ENCODE data around the gene TDRD9. TPM values are rescaled to one million over a fixed set of nuclear protein-coding genes. Genes with fewer than 3 reads are reported as not detected.

Gene TDRD9, protein sequence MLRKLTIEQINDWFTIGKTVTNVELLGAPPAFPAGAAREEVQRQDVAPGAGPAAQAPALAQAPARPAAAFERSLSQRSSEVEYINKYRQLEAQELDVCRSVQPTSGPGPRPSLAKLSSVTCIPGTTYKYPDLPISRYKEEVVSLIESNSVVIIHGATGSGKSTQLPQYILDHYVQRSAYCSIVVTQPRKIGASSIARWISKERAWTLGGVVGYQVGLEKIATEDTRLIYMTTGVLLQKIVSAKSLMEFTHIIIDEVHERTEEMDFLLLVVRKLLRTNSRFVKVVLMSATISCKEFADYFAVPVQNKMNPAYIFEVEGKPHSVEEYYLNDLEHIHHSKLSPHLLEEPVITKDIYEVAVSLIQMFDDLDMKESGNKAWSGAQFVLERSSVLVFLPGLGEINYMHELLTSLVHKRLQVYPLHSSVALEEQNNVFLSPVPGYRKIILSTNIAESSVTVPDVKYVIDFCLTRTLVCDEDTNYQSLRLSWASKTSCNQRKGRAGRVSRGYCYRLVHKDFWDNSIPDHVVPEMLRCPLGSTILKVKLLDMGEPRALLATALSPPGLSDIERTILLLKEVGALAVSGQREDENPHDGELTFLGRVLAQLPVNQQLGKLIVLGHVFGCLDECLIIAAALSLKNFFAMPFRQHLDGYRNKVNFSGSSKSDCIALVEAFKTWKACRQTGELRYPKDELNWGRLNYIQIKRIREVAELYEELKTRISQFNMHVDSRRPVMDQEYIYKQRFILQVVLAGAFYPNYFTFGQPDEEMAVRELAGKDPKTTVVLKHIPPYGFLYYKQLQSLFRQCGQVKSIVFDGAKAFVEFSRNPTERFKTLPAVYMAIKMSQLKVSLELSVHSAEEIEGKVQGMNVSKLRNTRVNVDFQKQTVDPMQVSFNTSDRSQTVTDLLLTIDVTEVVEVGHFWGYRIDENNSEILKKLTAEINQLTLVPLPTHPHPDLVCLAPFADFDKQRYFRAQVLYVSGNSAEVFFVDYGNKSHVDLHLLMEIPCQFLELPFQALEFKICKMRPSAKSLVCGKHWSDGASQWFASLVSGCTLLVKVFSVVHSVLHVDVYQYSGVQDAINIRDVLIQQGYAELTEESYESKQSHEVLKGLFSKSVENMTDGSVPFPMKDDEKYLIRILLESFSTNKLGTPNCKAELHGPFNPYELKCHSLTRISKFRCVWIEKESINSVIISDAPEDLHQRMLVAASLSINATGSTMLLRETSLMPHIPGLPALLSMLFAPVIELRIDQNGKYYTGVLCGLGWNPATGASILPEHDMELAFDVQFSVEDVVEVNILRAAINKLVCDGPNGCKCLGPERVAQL (N-terminal part only)
- 0.33 and 0.76 TPM in 2 replicates for total RNA-seq

DNA sequence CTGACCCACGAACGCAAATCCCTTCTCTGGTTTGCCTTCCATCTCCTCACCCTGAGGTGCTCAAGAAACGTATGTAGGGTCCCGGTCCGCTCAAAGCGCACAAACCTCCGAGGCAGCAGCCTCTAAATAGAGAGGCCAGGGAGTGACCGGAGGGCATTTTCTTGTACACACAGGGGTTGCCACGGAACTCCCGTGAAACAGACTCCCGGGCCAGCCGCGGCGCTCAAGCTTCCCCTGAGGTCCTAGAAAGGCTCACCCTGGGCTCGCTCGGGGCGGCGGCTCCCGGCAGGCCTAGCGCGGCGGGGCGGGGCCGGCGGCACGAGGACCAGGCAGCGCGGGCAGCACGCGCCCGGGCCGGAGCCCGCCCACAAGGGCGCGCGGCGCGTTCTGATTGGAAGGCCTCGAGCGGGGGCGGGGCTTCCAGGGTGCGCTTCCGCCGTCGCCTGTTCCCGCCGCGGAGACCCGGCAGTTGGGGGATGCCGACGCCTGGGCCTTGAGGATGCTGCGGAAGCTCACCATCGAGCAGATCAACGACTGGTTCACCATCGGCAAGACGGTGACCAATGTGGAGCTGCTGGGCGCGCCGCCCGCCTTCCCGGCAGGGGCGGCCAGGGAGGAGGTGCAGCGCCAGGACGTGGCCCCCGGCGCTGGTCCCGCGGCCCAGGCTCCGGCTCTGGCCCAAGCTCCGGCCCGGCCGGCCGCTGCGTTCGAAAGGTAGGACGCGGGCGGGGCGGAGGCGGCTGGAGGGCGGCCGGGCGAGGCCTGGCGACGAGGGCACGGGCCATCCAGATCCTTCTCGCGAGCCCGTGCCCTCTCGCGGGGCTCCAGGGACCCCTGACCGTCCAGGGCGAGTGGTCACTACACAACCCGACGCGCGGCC lies at the start of gene TDRD9:
TDRD9 (plus strand) TSS at position 446 of the 880 bp plus-strand sequence; CDS start at position 500, 54 bp downstream.

DNA sequence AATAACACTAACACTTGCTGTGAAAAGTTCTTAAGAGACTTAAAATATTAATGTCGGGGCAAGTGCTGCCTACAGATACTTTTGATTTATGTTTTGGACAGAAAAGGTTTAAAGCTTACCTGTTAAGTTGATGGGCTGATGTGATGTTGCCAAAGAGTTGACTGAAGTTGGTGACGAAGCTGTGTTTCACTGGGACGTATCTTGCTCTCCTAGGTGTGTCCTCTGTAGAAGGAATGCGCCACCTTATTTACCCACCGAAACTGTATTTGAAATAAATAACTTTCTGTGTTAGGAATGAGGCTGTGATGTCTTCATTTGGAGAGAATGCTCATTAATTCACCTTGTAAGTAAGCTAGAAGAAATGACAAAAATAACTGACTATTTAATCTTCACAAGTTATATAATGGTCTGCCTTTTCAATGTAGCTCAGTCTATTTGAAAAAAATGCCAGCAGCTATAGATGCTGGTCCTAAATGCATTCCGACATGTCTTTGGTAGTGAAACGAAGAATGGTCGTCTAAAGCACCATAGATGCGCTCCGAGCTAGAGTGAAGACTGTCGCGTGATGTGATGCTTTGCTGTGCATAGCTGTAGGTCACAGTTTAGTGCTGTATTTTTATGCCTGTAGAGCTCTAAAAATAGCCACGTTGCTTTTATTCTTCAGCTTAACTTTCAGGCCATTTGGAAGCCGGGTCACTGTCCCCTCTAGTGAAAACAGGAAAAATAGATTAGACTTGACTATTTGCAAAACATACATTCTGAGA lies 13.9 kb downstream of the TDRD9 start, which contains the start of gene RD3L:
RD3L (minus strand) TSS at position 557 of the 764 bp plus-strand sequence. CDS start 834 bp downstream, outside the sequence.

DNA sequence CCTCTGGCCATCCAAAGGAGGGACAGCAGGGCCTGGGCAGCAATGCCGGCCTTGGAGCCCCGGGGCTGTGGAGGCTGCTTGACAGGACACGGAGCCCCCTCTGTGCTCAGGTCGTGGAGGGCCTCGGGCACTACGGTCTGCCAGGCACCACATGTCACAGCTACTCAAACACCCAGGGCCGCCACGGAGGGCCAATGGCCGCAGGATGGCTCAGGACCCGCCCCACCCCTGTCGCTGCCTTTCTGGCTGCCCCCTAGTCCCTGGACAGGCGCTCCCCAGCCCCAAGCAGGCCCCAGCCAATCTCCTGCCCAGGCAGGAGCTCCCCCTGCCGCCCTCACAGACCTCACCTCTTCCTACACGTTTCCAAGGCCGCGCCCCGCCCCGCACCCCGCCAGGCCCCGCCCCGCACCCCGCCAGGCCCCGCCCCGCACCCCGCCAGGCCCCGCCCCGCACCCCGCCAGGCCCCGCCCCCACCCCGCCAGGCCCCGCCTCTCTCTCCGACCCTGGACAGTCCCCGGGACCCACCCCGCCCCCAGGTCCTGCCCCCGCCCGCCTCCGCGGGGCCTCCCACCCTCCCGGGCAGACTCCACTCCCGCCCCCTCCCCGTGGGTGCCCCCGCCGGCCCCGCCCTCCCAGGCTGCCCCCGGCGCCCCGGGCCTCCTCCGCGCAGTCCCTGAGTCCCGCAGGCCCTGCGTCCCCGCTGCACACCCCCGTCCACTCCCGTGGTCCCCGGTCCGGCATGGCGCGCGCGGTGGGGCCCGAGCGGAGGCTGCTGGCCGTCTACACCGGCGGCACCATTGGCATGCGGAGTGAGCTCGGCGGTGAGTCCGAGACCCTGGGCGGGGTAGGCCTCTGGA lies 157.0 kb downstream of the TDRD9 start, which contains the start of gene ASPG:
ASPG (plus strand) TSS at position 669 of the 857 bp plus-strand sequence; CDS start at position 740, 71 bp downstream.

Other genes with a start within 250 kb of the TDRD9 start
- gene XRCC3, start 213.0 kb upstream of the TDRD9 start, total RNA-seq: 5.1 and 43.0 TPM in 2 replicates
- gene ZFYVE21, start 212.6 kb upstream of the TDRD9 start, total RNA-seq: 61.6 and 85.4 TPM in 2 replicates
- gene PPP1R13B, start 80.9 kb upstream of the TDRD9 start, total RNA-seq: 3.9 and 11.7 TPM in 2 replicates
- gene RD3L, start 14.1 kb downstream of the TDRD9 start, total RNA-seq: not detected in 2 replicates
- gene ASPG, start 157.2 kb downstream of the TDRD9 start, total RNA-seq: under 0.01 TPM in 1 of 2 replicates, not detected in the other
- 1.1 and 1.5 TPM in 2 replicates for gene KIF26A, start 210.1 kb downstream of the TDRD9 start, total RNA-seq

Measured in mesangial cell (primary cell).